Gastroesophageal sphincter (tissue), 4 donors: ENCODE results near the gene QPCT. TPM values are rescaled to one million over a fixed set of nuclear protein-coding genes. Genes with fewer than 3 reads are reported as not detected.

Source experiments
- ATAC-seq: fragments of 150-250 bp; one replicate; pipeline ENCODE4 v1.9.1; 2016; ENCODE audit warnings: mild to moderate bottlenecking, moderate library complexity
- H3K27ac ChIP-seq, 4 donors: fragments of 200-600 bp; sonication (generic) in 3 of 4; 1 replicate in 3 of 4; 2 replicates in 1 of 4; pipeline ENCODE4 v1.5.1; 2016 to 2019
- H3K27me3 ChIP-seq: fragments of 200-600 bp; sonication (generic); one replicate; pipeline ENCODE4 v1.5.1; 2019
- H3K36me3 ChIP-seq, 2 donors: fragments of 200-600 bp; sonication (generic); one replicate each; pipeline ENCODE4 v1.5.1; 2019; ENCODE audit warnings: control low read depth in 1 of 2
- H3K4me1 ChIP-seq, 3 donors: fragments of 200-600 bp; sonication (generic); 1 replicate in 2 of 3; 2 replicates in 1 of 3; pipeline ENCODE4 v1.5.1; 2016 to 2019; ENCODE audit warnings: control low read depth in 2 of 3
- H3K4me3 ChIP-seq, 2 donors: fragments of 200-600 bp; sonication (generic); one replicate each; pipeline ENCODE4 v1.5.1; 2019; ENCODE audit warnings: mild to moderate bottlenecking in 1 of 2, moderate library complexity in 1 of 2
- H3K9me3 ChIP-seq, 3 donors: fragments of 200-600 bp; sonication (generic); one replicate each; pipeline ENCODE4 v1.5.1; 2017 to 2019; ENCODE audit warnings: control low read depth in 2 of 3
- CTCF ChIP-seq, 4 experiments: fragments of 200-600 bp in 2 of 4; fragments of 450-650 bp in 2 of 4; sonication (generic) in 1 of 4; IDR thresholded peaks; one replicate each; pipeline ENCODE4 v1.5.1; 2017 to 2019; ENCODE audit warnings: antibody characterized with exemption in 4 of 4, mild to moderate bottlenecking in 2 of 4, moderate library complexity in 2 of 4
- EP300 ChIP-seq: sonication (generic); formaldehyde crosslinking; IDR thresholded peaks from one replicate; pipeline ENCODE4 v1.6.1; 2017; ENCODE audit warnings: antibody characterized with exemption, mild to moderate bottlenecking
- POLR2A ChIP-seq, 2 donors: fragments of 450-650 bp; IDR thresholded peaks; one replicate each; pipeline ENCODE4 v1.6.1; 2017; ENCODE audit warnings: antibody characterized with exemption in 2 of 2, mild to moderate bottlenecking in 2 of 2, moderate library complexity in 1 of 2
- POLR2AphosphoS5 ChIP-seq: sonication (generic); formaldehyde crosslinking; IDR thresholded peaks from one replicate; pipeline ENCODE4 v1.6.1; 2017; ENCODE audit warnings: antibody characterized with exemption
- WGBS, 2 donors: methylation state at CpG; one replicate each; pipeline ENCODE4 v1.1.5; 2018; ENCODE audit warnings: low coverage in 1 of 2; 5-methylcytosine and 5-hydroxymethylcytosine counted together
- small RNA-seq, 4 donors: library from RNA; depleted of rRNA; stranded (forward); fragments of <200 nt; gene quantifications; one replicate each; pipeline ENCODE3, GENCODE V24; 2016
- total RNA-seq, 4 donors: library from RNA; depleted of rRNA; stranded (reverse); fragments of >200 nt; gene quantifications; one replicate each; pipeline ENCODE4 v1.1.0, GENCODE V29; 2016

QPCT gene
- total RNA-seq, 4 donors from 2014 or later, result 1.5 to 5.2 (median 2.6) TPM

GRCh38 chr2:37422816-37423215 lies 78.4 kb downstream of the QPCT start:
- H3K9me3 ChIP-seq, result no peaks in the 10 kb centered on the region
- H3K27ac ChIP-seq, result no peak overlapping the region
- no peaks in the 10 kb centered on the region for H3K27me3 ChIP-seq
- H3K4me3 ChIP-seq, result no peak overlapping the region
- WGBS, 2 donors, result 93 to 94% methylated on average over 3 to 4 of the region's 4 CpGs
- no peak for ATAC-seq
- H3K36me3 ChIP-seq, result no peaks in the 10 kb centered on the region
- no peaks in the 10 kb centered on the region for H3K4me1 ChIP-seq
- TF ChIP-seq POLR2AphosphoS5, result no peak
- no peak for TF ChIP-seq POLR2A (IDR thresholded peaks at IDR 0.05)
- TF ChIP-seq CTCF (IDR thresholded peaks at IDR 0.05), result no peak
- TF ChIP-seq EP300, result no peak

Small RNA genes lying within 50 kb of the gene (small RNA-seq; reads per million reads assigned to genes)
- 0 reads per million in 4 donors for gene RNU6-939P

Other genes starting within 250 kb of the QPCT start
- 10 to 100 TPM; 25.3 to 33.2 (median 29.9) TPM for gene EIF2AK2, start 187.7 kb upstream of the QPCT start, total RNA-seq
- gene SULT6B1, start 156.0 kb upstream of the QPCT start, total RNA-seq, result not detected
- gene CEBPZOS, start 148.1 kb upstream of the QPCT start, total RNA-seq, result 10 to 100 TPM; 21.0 to 37.4 (median 28.7) TPM
- gene CEBPZ, start 113.0 kb upstream of the QPCT start, total RNA-seq, result 10 to 100 TPM; 22.1 to 48.9 (median 41.8) TPM
- 10 to 100 TPM; 18.1 to 23.2 (median 19.4) TPM for gene NDUFAF7, start 113.0 kb upstream of the QPCT start, total RNA-seq
- gene PRKD3, start 19.8 kb upstream of the QPCT start, total RNA-seq, result 10 to 100 TPM; 29.3 to 40.3 (median 38.3) TPM